A549 (cell line): Measurements from ENCODE around the gene VPS26B. TPM values are rescaled to one million over a fixed set of nuclear protein-coding genes. Genes with fewer than 3 reads are reported as not detected.

Source experiments
- ATAC-seq, 2 experiments: fragments of 200-7000 bp in 1 of 2; fragments of >200 bp in 1 of 2; cut with Nextera tagmentation in 1 of 2; cut with Tn5 transposase in 1 of 2; 3 replicates each; pipeline versions ENCODE4 v1.8.0 to v1.9.1; 2018 to 2020; ENCODE audit warnings: mild to moderate bottlenecking in 1 of 2, moderate library complexity in 1 of 2
- CTCF ChIA-PET: fragments of 300-600 bp; sonication (Branson Sonifier 250); formaldehyde crosslinking; extraction: SDS; loops from one replicate; lab custom pipeline; 2021; ENCODE audit warnings: antibody characterized with exemption, inconsistent platforms; lab: Yijun Ruan, JAX
- POLR2A ChIA-PET: fragments of 350-600 bp; formaldehyde crosslinking; extraction: SDS; loops from one replicate; lab custom pipeline; 2021; ENCODE audit warnings: antibody characterized with exemption, inconsistent platforms; lab: Yijun Ruan, JAX
- DNase-seq, 2 experiments: peaks; one replicate each; pipeline versions ENCODE4 v3.0.0 to v3.0.0-alpha.2; 2011 to 2016; ENCODE audit warnings: low read depth in 1 of 2, low spot score in 1 of 2
- FAIRE-seq: peaks from 2 replicates; lab custom pipeline; 2011; peaks lifted over from hg19 to GRCh38; lab: Jason Lieb, UNC
- H3K27ac ChIP-seq, 2 experiments: fragments of >200 bp; sonication (Bioruptor Twin); formaldehyde crosslinking; 3 replicates each; pipeline ENCODE4 v1.5.1; 2016 to 2017
- H3K4me1 ChIP-seq: fragments of >200 bp; sonication (Bioruptor Twin); formaldehyde crosslinking; 3 replicates; pipeline ENCODE4 v1.6.1; 2016
- H3K4me2 ChIP-seq: fragments of >200 bp; sonication (Bioruptor Twin); formaldehyde crosslinking; 3 replicates; pipeline ENCODE4 v1.6.1; 2016
- H3K4me3 ChIP-seq: fragments of >200 bp; sonication (Bioruptor Twin); formaldehyde crosslinking; 3 replicates; pipeline ENCODE4 v1.5.1; 2016
- H3K9me3 ChIP-seq: fragments of >200 bp; sonication (Bioruptor Twin); formaldehyde crosslinking; 3 replicates; pipeline ENCODE4 v1.6.1; 2016
- BHLHE40 ChIP-seq: IDR thresholded peaks from 2 replicates; pipeline ENCODE4 v1.6.1; 2012; ENCODE audit warnings: low read depth, low read length, inconsistent platforms
- CBX2 ChIP-seq: fragments of 200-600 bp; sonication (generic); IDR thresholded peaks from 2 replicates; pipeline ENCODE4 v1.6.1; 2016; ENCODE audit warnings: low read depth, mild to moderate bottlenecking, borderline replicate concordance
- EHF ChIP-seq: fragments of 250-450 bp; sonication (Bioruptor Pico); IDR thresholded peaks from 2 replicates; pipeline ENCODE4 v1.5.0; 2020; ENCODE audit warnings: mild to moderate bottlenecking
- EHMT2 ChIP-seq: fragments of 200-600 bp; sonication (generic); IDR thresholded peaks from 2 replicates; pipeline ENCODE4 v1.6.1; 2016; ENCODE audit warnings: antibody characterized with exemption, low read depth, mild to moderate bottlenecking, moderate library complexity
- EP300 ChIP-seq, 2 experiments: fragments of >200 bp; sonication (Bioruptor Twin); formaldehyde crosslinking; IDR thresholded peaks; 2 replicates in 1 of 2; 3 replicates in 1 of 2; pipeline ENCODE4 v1.6.1; 2016 to 2017
- FOXS1 ChIP-seq: fragments of 250-450 bp; sonication (Bioruptor Pico); IDR thresholded peaks from 2 replicates; pipeline ENCODE4 v1.5.0; 2020; ENCODE audit warnings: mild to moderate bottlenecking, moderate library complexity
- JUN ChIP-seq, 2 experiments: fragments of >200 bp; sonication (Bioruptor Twin); formaldehyde crosslinking; IDR thresholded peaks; 2 replicates in 1 of 2; 3 replicates in 1 of 2; pipeline ENCODE4 v1.6.1; 2016 to 2017
- JUNB ChIP-seq: fragments of >200 bp; sonication (Bioruptor Twin); formaldehyde crosslinking; IDR thresholded peaks from 2 replicates; pipeline ENCODE4 v1.6.1; 2016
- NFE2L2 ChIP-seq: fragments of 150-350 bp; conservative IDR thresholded peaks from 2 replicates; pipeline ENCODE4 v1.6.1; 2014; ENCODE audit warnings: low read length
- RAD21 ChIP-seq, 2 experiments: fragments of >200 bp in 1 of 2; sonication (Bioruptor Twin) in 1 of 2; formaldehyde crosslinking in 1 of 2; IDR thresholded peaks in 1 of 2; conservative IDR thresholded peaks in 1 of 2; 2 replicates in 1 of 2; 3 replicates in 1 of 2; pipeline ENCODE4 v1.6.1; 2012 to 2018; ENCODE audit warnings: inconsistent platforms in 1 of 2
- RFX5 ChIP-seq: fragments of 450-650 bp; IDR thresholded peaks from 2 replicates; pipeline ENCODE4 v1.7.1; 2014; ENCODE audit warnings: antibody characterized with exemption, mild to moderate bottlenecking, moderate library complexity
- SREBF2 ChIP-seq: fragments of 450-650 bp; IDR thresholded peaks from 2 replicates; pipeline ENCODE4 v1.6.1; 2014; ENCODE audit warnings: mild to moderate bottlenecking, moderate library complexity
- ZNF302 ChIP-seq: fragments of 250-450 bp; sonication (Bioruptor Pico); IDR thresholded peaks from 2 replicates; pipeline ENCODE4 v1.9.0; 2021; ENCODE audit warnings: inconsistent platforms, mild to moderate bottlenecking, moderate library complexity
- WGBS: methylation state at CpG from one replicate; pipeline ENCODE4 v1.1.6; 2017; ENCODE audit errors: missing lambda C conversion rate; 5-methylcytosine and 5-hydroxymethylcytosine counted together
- polyA plus RNA-seq, 4 experiments: library from polyadenylated mRNA; depleted of rRNA in 3 of 4; stranded (reverse); fragments of >200 nt; fragmentation: RNase III in 1 of 4; extraction: RNeasy Plus Mini Kit Qiagen cat#74134 plus additional on column Dnase treatment in 1 of 4; gene quantifications; 2 replicates in 3 of 4; 3 replicates in 1 of 4; pipeline ENCODE4 v1.2.3, GENCODE V29; 2011 to 2017
- TF ChIP-seq, protein P1 (sequence below): IDR thresholded peaks from 2 replicates; pipeline ENCODE4 v1.6.1; 2012; ENCODE audit warnings: low read depth, borderline replicate concordance
- TF ChIP-seq, protein P2 (sequence below): IDR thresholded peaks from 2 replicates; pipeline ENCODE4 v1.6.1; 2012
- TF ChIP-seq, protein P3 (sequence below): fragments of >200 bp; sonication (Bioruptor Twin); formaldehyde crosslinking; IDR thresholded peaks from 3 replicates; pipeline ENCODE4 v1.5.1; 2016
- TF ChIP-seq, protein P4 (sequence below): fragments of 450-650 bp; IDR thresholded peaks from 2 replicates; pipeline ENCODE4 v1.6.1; 2014; ENCODE audit warnings: antibody characterized with exemption
- TF ChIP-seq, protein P5 (sequence below): fragments of 200-600 bp; sonication (generic); IDR thresholded peaks from 2 replicates; pipeline ENCODE4 v1.6.1; 2016; ENCODE audit warnings: antibody characterized with exemption, mild to moderate bottlenecking, moderate library complexity
- TF ChIP-seq, protein P6 (sequence below): fragments of >200 bp; sonication (Bioruptor Twin); formaldehyde crosslinking; IDR thresholded peaks from 3 replicates; pipeline ENCODE4 v1.6.1; 2016
- TF ChIP-seq, protein P7 (sequence below): fragments of 150-350 bp; IDR thresholded peaks from 2 replicates; pipeline ENCODE4 v1.6.1; 2014; ENCODE audit warnings: low read depth, mild to moderate bottlenecking, low read length

Gene VPS26B
- polyA plus RNA-seq, 2 of the 4 experiments (the other 2 are of a cell fraction) = 19.2 to 25.7 TPM

DNA sequence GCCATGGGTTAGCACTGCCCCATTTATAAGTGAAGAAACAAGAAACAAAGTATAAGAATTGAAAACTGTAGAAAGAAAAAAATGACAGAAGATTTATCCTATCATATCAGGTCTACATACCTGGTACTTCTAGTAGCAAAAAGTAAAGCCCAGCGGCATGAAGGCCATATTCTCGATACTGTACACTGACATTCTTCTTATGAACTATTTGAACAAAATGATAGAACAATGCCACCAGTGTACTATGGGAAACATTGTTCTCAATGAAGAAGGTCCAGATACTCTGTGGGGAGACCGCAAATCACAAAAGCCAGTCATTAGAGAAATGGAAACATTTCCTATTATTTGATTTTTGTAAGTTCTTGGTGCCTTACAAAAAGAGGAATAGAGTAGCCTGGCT is 7.7 kb upstream of the VPS26B start:
- CTCF ChIA-PET = no interaction called here
- POLR2A ChIA-PET = no interaction called here
- FAIRE-seq (no peak), DNase-seq (no peak), ATAC-seq (no peak)
- Histone ChIP-seq H3K27ac (no peak overlapping the region), H3K4me1 (no peaks in the 10 kb centered on the region), H3K4me2 (no peak overlapping the region), H3K4me3 (no peak overlapping the region), H3K9me3 (no peaks in the 10 kb centered on the region)
- TF ChIP-seq EHMT2 (no peak), FOXS1 (CRISPR knock-in tag) (no peak), EP300 (IDR thresholded peaks at IDR 0.05) (no peak), EHF (CRISPR knock-in tag) (no peak), ZNF302 (CRISPR knock-in tag) (no peak), JUN (IDR thresholded peaks at IDR 0.05) (no peak), SREBF2 (no peak), RAD21 (conservative IDR thresholded peaks at IDR 0.05 in 1 of 2, IDR thresholded peaks at IDR 0.05 in 1 of 2) (no peak), CBX2 (no peak), NFE2L2 (no peak), RFX5 (no peak), BHLHE40 (no peak), JUNB (no peak)
- TF ChIP-seq, protein P1, sequence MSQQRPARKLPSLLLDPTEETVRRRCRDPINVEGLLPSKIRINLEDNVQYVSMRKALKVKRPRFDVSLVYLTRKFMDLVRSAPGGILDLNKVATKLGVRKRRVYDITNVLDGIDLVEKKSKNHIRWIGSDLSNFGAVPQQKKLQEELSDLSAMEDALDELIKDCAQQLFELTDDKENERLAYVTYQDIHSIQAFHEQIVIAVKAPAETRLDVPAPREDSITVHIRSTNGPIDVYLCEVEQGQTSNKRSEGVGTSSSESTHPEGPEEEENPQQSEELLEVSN = no peak
- TF ChIP-seq, protein P2, sequence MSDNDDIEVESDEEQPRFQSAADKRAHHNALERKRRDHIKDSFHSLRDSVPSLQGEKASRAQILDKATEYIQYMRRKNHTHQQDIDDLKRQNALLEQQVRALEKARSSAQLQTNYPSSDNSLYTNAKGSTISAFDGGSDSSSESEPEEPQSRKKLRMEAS = no peak
- TF ChIP-seq, protein P3, sequence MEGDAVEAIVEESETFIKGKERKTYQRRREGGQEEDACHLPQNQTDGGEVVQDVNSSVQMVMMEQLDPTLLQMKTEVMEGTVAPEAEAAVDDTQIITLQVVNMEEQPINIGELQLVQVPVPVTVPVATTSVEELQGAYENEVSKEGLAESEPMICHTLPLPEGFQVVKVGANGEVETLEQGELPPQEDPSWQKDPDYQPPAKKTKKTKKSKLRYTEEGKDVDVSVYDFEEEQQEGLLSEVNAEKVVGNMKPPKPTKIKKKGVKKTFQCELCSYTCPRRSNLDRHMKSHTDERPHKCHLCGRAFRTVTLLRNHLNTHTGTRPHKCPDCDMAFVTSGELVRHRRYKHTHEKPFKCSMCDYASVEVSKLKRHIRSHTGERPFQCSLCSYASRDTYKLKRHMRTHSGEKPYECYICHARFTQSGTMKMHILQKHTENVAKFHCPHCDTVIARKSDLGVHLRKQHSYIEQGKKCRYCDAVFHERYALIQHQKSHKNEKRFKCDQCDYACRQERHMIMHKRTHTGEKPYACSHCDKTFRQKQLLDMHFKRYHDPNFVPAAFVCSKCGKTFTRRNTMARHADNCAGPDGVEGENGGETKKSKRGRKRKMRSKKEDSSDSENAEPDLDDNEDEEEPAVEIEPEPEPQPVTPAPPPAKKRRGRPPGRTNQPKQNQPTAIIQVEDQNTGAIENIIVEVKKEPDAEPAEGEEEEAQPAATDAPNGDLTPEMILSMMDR = no peak
- TF ChIP-seq, protein P4, sequence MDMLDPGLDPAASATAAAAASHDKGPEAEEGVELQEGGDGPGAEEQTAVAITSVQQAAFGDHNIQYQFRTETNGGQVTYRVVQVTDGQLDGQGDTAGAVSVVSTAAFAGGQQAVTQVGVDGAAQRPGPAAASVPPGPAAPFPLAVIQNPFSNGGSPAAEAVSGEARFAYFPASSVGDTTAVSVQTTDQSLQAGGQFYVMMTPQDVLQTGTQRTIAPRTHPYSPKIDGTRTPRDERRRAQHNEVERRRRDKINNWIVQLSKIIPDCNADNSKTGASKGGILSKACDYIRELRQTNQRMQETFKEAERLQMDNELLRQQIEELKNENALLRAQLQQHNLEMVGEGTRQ = no peak
- TF ChIP-seq, protein P5, sequence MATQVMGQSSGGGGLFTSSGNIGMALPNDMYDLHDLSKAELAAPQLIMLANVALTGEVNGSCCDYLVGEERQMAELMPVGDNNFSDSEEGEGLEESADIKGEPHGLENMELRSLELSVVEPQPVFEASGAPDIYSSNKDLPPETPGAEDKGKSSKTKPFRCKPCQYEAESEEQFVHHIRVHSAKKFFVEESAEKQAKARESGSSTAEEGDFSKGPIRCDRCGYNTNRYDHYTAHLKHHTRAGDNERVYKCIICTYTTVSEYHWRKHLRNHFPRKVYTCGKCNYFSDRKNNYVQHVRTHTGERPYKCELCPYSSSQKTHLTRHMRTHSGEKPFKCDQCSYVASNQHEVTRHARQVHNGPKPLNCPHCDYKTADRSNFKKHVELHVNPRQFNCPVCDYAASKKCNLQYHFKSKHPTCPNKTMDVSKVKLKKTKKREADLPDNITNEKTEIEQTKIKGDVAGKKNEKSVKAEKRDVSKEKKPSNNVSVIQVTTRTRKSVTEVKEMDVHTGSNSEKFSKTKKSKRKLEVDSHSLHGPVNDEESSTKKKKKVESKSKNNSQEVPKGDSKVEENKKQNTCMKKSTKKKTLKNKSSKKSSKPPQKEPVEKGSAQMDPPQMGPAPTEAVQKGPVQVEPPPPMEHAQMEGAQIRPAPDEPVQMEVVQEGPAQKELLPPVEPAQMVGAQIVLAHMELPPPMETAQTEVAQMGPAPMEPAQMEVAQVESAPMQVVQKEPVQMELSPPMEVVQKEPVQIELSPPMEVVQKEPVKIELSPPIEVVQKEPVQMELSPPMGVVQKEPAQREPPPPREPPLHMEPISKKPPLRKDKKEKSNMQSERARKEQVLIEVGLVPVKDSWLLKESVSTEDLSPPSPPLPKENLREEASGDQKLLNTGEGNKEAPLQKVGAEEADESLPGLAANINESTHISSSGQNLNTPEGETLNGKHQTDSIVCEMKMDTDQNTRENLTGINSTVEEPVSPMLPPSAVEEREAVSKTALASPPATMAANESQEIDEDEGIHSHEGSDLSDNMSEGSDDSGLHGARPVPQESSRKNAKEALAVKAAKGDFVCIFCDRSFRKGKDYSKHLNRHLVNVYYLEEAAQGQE = no peak
- TF ChIP-seq, protein P6, sequence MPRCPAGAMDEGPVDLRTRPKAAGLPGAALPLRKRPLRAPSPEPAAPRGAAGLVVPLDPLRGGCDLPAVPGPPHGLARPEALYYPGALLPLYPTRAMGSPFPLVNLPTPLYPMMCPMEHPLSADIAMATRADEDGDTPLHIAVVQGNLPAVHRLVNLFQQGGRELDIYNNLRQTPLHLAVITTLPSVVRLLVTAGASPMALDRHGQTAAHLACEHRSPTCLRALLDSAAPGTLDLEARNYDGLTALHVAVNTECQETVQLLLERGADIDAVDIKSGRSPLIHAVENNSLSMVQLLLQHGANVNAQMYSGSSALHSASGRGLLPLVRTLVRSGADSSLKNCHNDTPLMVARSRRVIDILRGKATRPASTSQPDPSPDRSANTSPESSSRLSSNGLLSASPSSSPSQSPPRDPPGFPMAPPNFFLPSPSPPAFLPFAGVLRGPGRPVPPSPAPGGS = no peak
- TF ChIP-seq, protein P7, sequence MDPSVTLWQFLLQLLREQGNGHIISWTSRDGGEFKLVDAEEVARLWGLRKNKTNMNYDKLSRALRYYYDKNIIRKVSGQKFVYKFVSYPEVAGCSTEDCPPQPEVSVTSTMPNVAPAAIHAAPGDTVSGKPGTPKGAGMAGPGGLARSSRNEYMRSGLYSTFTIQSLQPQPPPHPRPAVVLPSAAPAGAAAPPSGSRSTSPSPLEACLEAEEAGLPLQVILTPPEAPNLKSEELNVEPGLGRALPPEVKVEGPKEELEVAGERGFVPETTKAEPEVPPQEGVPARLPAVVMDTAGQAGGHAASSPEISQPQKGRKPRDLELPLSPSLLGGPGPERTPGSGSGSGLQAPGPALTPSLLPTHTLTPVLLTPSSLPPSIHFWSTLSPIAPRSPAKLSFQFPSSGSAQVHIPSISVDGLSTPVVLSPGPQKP = no peak
- WGBS = 86% methylated on average over 3 of the region's 3 CpGs
